Spleen (tissue), 11 donors: ENCODE measurements around the gene DENND10. TPM values are rescaled to one million over a fixed set of nuclear protein-coding genes. Genes with fewer than 3 reads are reported as not detected.
"Not testable (repeated sequence)": the region's sequence is repeated elsewhere in the genome, so short reads cannot be mapped to it uniquely, and the experiment has no call there.

Experiments
- DNase-seq: peaks from one replicate; pipeline ENCODE4 v3.0.0-alpha.2; 2020
- H3K27ac ChIP-seq, 8 donors: fragments of 200-600 bp; sonication (generic) in 7 of 8; 1 replicate in 4 of 8; 2 replicates in 4 of 8; pipeline versions ENCODE4 v1.5.0 to v1.8.0; 2016 to 2021; ENCODE audit warnings: inconsistent platforms in 4 of 8, mild to moderate bottlenecking in 4 of 8, moderate library complexity in 1 of 8
- H3K27me3 ChIP-seq, 7 donors: fragments of 200-600 bp; sonication (generic) in 6 of 7; replicated peaks in 1 of 7; 1 replicate in 4 of 7; 2 replicates in 3 of 7; pipeline versions ENCODE4 v1.5.0 to v1.8.0; 2016 to 2021; ENCODE audit warnings: inconsistent platforms in 3 of 7, mild to moderate bottlenecking in 1 of 7
- H3K36me3 ChIP-seq, 6 donors: fragments of 200-600 bp; sonication (generic) in 5 of 6; 1 replicate in 4 of 6; 2 replicates in 2 of 6; pipeline versions ENCODE4 v1.5.0 to v1.8.0; 2016 to 2021; ENCODE audit warnings: inconsistent platforms in 2 of 6
- H3K4me1 ChIP-seq, 6 donors: fragments of 200-600 bp; sonication (generic) in 5 of 6; 1 replicate in 3 of 6; 2 replicates in 3 of 6; pipeline versions ENCODE4 v1.5.0 to v1.8.0; 2016 to 2021; ENCODE audit warnings: inconsistent platforms in 3 of 6
- H3K4me3 ChIP-seq, 8 donors: fragments of 200-600 bp; sonication (generic) in 7 of 8; 1 replicate in 4 of 8; 2 replicates in 4 of 8; pipeline versions ENCODE4 v1.5.0 to v1.8.0; 2016 to 2021; ENCODE audit warnings: inconsistent platforms in 4 of 8, mild to moderate bottlenecking in 4 of 8, moderate library complexity in 2 of 8
- H3K9me3 ChIP-seq, 8 donors: fragments of 200-600 bp; sonication (generic) in 7 of 8; 1 replicate in 4 of 8; 2 replicates in 4 of 8; pipeline versions ENCODE4 v1.5.0 to v1.8.0; 2016 to 2021; ENCODE audit warnings: inconsistent platforms in 4 of 8
- CTCF ChIP-seq, 11 experiments: fragments of 200-600 bp in 7 of 11; fragments of 450-650 bp in 4 of 11; sonication (generic) in 4 of 11; IDR thresholded peaks in 8 of 11; conservative IDR thresholded peaks in 3 of 11; 1 replicate in 7 of 11; 2 replicates in 4 of 11; pipeline versions ENCODE4 v1.4.0 to v1.8.0; 2016 to 2021; ENCODE audit warnings: antibody characterized with exemption in 11 of 11, inconsistent platforms in 4 of 11, mild to moderate bottlenecking in 1 of 11
- POLR2A ChIP-seq, 3 donors: fragments of 450-650 bp; IDR thresholded peaks; one replicate each; pipeline ENCODE4 v1.5.1; 2017; ENCODE audit warnings: antibody characterized with exemption in 3 of 3, mild to moderate bottlenecking in 1 of 3
- POLR2AphosphoS5 ChIP-seq, 3 donors: sonication (generic); formaldehyde crosslinking; IDR thresholded peaks; one replicate each; pipeline ENCODE4 v1.5.1; 2017; ENCODE audit warnings: antibody characterized with exemption in 3 of 3
- WGBS, 5 donors: extraction: QIAGEN DNeasy Blood & Tissue Kit in 3 of 5; methylation state at CpG; one replicate each; pipeline versions ENCODE4 v1.1.5 to v1.1.7; 2013 to 2018; 5-methylcytosine and 5-hydroxymethylcytosine counted together
- intact Hi-C: fragments of 100-400 bp; cut with DNase I; formaldehyde crosslinking; loops from one replicate; pipeline ENCODE4 v1.15.0; 2023; ENCODE audit warnings: low total_unique reads
- polyA plus RNA-seq, 3 donors: library from polyadenylated mRNA; stranded (reverse); fragments of 200-250 nt; gene quantifications; one replicate each; pipeline ENCODE4 v1.2.1, GENCODE V29; 2013
- total RNA-seq, 7 donors: library from RNA; depleted of rRNA in 3 of 7; stranded (reverse); fragments of >200 nt in 3 of 7; fragmentation: NEBNext Ultra II Directional in 4 of 7; extraction: Animal tissue kit (Norgen Biotek cat#: 25700) in 4 of 7; gene quantifications; one replicate each; pipeline versions ENCODE4 v1.1.0 to v1.2.1, GENCODE V29; 2016 to 2021
- donor health status: healthy with polysubstance abuse.
- donor health status: DM: no; HTN: no; CAD: no; lungs with moderate emphysema.
- donor health status: DM: no; HTN: no; CAD: no.
- donor health status: Bipolar disorder and iron deficiency.
- donor health status: healthy.
- donor health status: DM: no; HTN: no; CAD: no.
- donor health status: DM: yes; HTN: yes; CAD: no.

The DENND10 gene
- total and polyA plus RNA-seq, 10 donors: 11.3 to 57.0 (median 35.5) TPM

- no peak for TF ChIP-seq POLR2A (IDR thresholded peaks at IDR 0.05)
- TF ChIP-seq POLR2AphosphoS5 (IDR thresholded peaks at IDR 0.05): no peak
- no peak for TF ChIP-seq CTCF (IDR thresholded peaks at IDR 0.05 in 8 of 11, conservative IDR thresholded peaks at IDR 0.05 in 3 of 11)
- intact Hi-C loops: no loop called here
- Histone ChIP-seq H3K27ac (peak overlapping the region in 6 of 8 donors; percentile 33 to 92 (median 88)), H3K4me3 (peak overlapping the region in 3 of 8 donors; percentile 96 to 98 (median 96)), H3K9me3 (no peaks in the 10 kb centered on the region), H3K36me3 (peaks cover 0 to 8% (median 4%) of the 10 kb centered on the region in 6 donors), H3K27me3 (no peaks in the 10 kb centered on the region), H3K4me1 (peaks cover 5 to 53% (median 19%) of the 10 kb centered on the region in 6 donors)
- WGBS, 5 donors: 60 to 72% (median 67%) methylated on average over 12 of the region's 12 CpGs
- DNase-seq: peak; percentile 68
These were observed 541 bp upstream of the DENND10 start for GRCh38 chr10:119103241-119103902.

GRCh38 chr10:119104654-119105015, 722 bp downstream of the DENND10 start:
- H3K36me3 ChIP-seq: peaks cover 0 to 21% (median 13%) of the 10 kb centered on the region in 6 donors
- TF ChIP-seq CTCF (IDR thresholded peaks at IDR 0.05 in 8 of 11, conservative IDR thresholded peaks at IDR 0.05 in 3 of 11) (no peak), POLR2AphosphoS5 (IDR thresholded peaks at IDR 0.05) (no peak), POLR2A (IDR thresholded peaks at IDR 0.05) (no peak)
- H3K4me1 ChIP-seq: peaks cover 5 to 64% (median 19%) of the 10 kb centered on the region in 6 donors
- H3K9me3 ChIP-seq: no peaks in the 10 kb centered on the region
- intact Hi-C loops: no loop called here
- peak overlapping the region in 6 of 8 donors; percentile 55 to 92 (median 88) for H3K27ac ChIP-seq
- peak overlapping the region; percentile 24 to 98 (median 87) for H3K4me3 ChIP-seq
- DNase-seq: peak; percentile 88
- H3K27me3 ChIP-seq: no peaks in the 10 kb centered on the region
- 1 to 4% (median 3%) methylated on average over 5 to 22 of the region's 22 CpGs for WGBS, 5 donors

GRCh38 chr10:119105155-119105554, 1.2 kb downstream of the DENND10 start:
- peaks cover 0 to 26% (median 18%) of the 10 kb centered on the region in 6 donors for H3K36me3 ChIP-seq
- no peaks in the 10 kb centered on the region for H3K27me3 ChIP-seq
- peaks cover 5 to 67% (median 19%) of the 10 kb centered on the region in 6 donors for H3K4me1 ChIP-seq
- H3K9me3 ChIP-seq: no peaks in the 10 kb centered on the region
- 90 to 94% (median 92%) methylated on average over 12 of the region's 12 CpGs for WGBS, 5 donors
- peak overlapping the region in 2 of 8 donors; percentile 91 to 92 for H3K27ac ChIP-seq
- no peak for TF ChIP-seq POLR2AphosphoS5 (IDR thresholded peaks at IDR 0.05)
- no peak for TF ChIP-seq CTCF (IDR thresholded peaks at IDR 0.05 in 8 of 11, conservative IDR thresholded peaks at IDR 0.05 in 3 of 11)
- no peak for TF ChIP-seq POLR2A (IDR thresholded peaks at IDR 0.05)
- intact Hi-C loops: no loop called here
- DNase-seq: peak; percentile 72
- peak overlapping the region in 6 of 8 donors; percentile 67 to 98 (median 94) for H3K4me3 ChIP-seq

DNA sequence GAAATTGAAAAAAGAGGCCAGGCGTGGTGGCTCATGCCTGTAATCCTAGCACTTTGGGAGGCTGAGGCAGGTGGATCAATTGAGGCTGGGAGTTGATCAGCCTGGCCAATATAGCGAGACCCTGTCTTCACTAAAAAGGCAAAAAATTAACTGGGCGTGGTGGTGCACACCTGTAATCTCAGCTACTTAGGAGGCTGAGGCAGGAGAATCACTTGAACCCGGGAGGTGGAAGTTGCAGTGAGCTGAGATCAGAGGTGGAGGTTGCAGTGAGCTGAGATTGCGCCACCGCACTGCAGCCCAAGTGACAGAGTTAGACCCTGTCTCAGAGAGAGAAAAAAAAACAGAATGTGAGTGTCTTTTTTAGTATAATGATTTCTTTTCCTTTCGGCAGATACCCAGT, 2.0 kb downstream of the DENND10 start:
- H3K9me3 ChIP-seq, H3K4me3 ChIP-seq, H3K27me3 ChIP-seq, intact Hi-C loops: not testable (repeated sequence)
- DNase-seq: peak; percentile 76
- WGBS, 5 donors: 82 to 96% (median 89%) methylated on average over 7 of the region's 7 CpGs
- Histone ChIP-seq H3K4me1 (peaks cover 5 to 60% (median 17%) of the 10 kb centered on the region in 6 donors), H3K36me3 (peaks cover 0 to 33% (median 26%) of the 10 kb centered on the region in 6 donors), H3K27ac (peak overlapping the region in 2 of 8 donors; percentile 13 to 21)

DNA sequence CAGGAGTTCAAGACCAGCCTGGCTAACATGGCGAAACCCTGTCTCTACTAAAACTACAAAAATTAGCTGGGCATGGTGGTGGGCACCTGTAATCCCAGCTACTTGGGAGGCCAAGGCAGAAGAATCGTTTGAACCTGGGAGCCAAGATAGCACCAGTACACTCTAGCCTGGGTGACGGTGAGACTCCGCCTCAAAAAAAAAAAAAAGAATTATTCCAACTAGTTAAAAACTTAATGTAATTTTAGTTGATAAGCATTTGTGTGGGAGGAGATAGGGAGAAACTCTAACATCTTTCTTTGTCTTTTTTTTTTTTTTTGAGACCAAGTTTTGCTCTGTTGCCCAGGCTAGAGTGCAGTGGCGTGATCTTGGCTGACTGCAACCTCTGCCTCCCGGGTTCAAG, 3.2 kb downstream of the DENND10 start:
- H3K4me3 ChIP-seq, H3K9me3 ChIP-seq, DNase-seq, H3K27me3 ChIP-seq, intact Hi-C loops: not testable (repeated sequence)
- H3K4me1 ChIP-seq: peaks cover 5 to 55% (median 18%) of the 10 kb centered on the region in 6 donors
- peaks cover 0 to 45% (median 31%) of the 10 kb centered on the region in 6 donors for H3K36me3 ChIP-seq
- H3K27ac ChIP-seq: peak overlapping the region in 3 of 8 donors; percentile 68 to 77 (median 71)
- 90 to 95% (median 94%) methylated on average over 6 of the region's 6 CpGs for WGBS, 5 donors

- 39 to 84% (median 49%) methylated on average over 2 of the region's 2 CpGs for WGBS, 5 donors
These were observed 3.9 kb downstream of the DENND10 start for GRCh38 chr10:119107771-119108170.

More at GRCh38 chr10:119107771-119108170, 3.9 kb downstream of the DENND10 start:
- DNase-seq, H3K4me3 ChIP-seq, H3K9me3 ChIP-seq, intact Hi-C loops, H3K27me3 ChIP-seq: not testable (repeated sequence)
- Histone ChIP-seq H3K36me3 (peaks cover 0 to 52% (median 37%) of the 10 kb centered on the region in 6 donors), H3K27ac (peak overlapping the region in 6 of 8 donors; percentile 15 to 77 (median 66)), H3K4me1 (peaks cover 5 to 55% (median 18%) of the 10 kb centered on the region in 6 donors)
